Measurements from ENCODE around the gene AMHR2.

AMHR2 gene

DNA sequence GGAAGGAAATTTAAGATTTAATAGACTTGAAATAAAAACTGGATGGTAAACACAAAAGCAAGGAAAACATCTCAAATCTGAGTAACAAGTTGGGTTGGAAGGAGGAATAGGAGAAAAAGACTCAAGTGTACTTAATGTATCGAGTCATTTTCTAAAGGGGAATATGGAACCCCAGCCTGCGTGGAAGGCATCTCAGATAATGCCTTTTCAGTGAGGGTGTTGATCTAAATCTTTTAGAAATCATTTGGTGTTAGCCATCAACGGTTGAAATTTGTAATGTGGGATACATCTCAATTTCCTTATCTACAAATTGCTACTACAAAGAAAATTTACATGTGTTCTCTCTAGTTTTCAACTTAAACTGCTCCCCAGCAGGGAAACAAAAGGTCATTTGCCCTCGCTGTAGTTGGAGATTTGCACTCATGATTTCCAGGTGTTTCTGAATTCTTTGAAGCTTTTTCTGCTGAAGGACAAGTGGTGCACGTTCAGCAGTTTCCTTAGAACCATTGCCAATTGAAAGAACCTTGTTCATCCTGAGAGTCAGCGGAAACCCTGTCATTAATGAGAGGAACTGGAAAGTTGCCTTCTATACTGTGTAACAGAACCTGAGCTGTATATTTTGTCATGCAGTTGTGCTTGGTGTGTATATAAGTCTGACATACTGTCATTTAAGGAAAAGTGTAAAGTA, 30.4 kb downstream of the AMHR2 start:
- no peak for FAIRE-seq

DNA sequence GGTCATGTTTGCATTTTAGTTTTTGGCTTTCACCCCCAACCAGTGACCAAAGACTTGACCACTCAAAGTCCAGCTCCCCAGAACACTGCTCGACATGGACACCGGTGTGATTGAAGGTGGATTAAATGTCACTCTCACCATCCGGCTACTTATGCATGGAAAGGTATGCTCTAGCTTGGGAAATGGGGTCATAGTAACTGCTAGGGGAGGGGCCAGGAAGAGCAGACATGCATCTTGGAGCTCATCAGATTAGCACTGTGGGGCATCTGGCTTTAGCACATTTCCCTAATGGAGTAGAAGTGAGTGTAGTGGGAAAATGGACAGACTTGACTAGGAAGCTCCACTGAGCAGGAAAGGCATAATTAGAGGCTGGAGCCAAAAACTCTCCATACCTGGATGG, 31.1 kb downstream of the AMHR2 start:
- no peak for FAIRE-seq

DNA sequence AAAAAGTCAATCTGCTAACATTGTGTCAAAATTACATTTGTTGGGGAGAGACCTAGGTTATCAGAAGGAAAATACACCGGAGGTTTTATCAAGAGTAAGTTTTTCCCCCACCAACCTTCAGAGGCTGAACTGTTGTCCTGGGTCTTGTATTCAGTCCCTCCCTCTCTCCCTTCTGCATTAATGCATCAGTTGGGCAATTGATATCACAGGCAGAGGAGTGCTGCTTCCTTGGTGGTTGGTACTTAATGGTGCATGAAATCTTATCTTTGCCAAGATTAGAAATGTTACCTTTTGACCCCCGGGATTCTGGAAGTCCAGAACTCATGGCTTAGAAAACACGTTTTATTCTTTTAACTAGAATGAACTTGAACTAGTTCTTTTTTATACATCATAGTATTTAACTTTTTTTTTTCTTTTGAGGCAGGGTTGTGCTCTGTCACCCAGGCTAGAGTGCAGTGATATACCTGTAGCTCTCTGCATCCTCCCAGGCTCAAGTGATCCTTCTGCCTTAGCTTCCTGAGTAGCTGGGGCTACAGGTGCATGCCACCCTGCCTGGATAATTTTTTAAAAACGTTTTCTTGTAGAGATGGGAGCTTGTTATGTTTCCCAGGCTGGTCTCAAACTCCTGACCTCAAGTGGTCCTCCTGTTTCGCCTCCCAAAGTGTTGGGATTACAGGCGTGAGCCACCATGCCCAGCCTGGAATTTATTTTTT, 33.2 kb downstream of the AMHR2 start:
- FAIRE-seq: no peak

DNA sequence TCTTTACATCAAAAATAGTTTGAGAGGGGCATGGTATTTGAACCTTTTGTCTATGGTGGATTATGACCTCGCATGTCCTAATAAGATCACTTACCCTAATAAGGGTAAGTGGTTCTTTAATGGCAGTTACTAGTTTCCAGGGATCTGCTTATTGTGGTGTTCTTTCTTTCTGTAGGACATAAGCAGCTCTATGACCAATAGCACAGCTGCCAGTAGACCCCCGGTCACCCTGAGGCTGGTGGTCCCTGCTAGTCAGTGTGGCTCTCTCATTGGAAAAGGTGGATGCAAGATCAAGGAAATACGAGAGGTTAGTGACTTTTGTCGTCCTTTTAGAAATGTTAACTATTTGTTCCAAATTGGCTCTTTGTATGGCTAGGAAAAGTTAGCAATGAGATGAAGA, 35.4 kb downstream of the AMHR2 start:
- no peak for FAIRE-seq

DNA sequence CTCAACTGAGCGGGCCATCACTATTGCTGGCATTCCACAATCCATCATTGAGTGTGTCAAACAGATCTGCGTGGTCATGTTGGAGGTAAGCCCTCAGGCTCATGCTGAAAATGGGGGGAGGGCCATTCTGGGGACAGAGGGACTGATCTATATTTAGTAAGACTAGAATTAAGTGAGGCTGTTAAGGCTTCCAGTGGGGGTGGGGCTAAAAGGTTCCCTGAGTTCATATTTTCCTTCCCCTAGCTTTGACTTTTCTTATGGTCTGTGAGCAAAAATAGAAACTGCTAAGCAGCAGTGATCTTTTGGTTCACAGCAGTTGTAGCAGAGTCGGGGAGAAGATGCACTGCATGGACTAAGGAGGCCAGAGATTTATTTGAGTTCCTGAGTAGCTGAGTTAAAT, 37.4 kb downstream of the AMHR2 start:
- FAIRE-seq: no peak

DNA sequence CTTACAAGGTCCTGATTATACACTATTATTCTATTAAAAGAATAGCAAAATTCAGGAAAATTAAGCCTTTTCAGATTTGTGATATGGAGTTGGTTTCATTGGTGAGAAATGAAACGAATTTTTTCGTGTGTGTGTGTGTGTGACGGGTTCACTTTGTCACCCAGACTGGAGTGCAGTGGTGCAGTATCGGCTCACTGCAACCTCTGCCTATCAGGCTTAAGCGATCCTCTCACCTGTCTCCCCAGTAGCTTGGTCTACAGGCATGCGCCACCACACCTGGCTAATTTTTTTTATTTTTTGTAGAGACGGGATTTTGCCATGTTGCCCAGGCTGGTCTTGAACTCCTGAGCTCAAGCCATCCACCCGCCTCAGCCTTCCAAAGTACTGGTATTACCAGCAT, 37.9 kb downstream of the AMHR2 start:
- no peak for FAIRE-seq

DNA sequence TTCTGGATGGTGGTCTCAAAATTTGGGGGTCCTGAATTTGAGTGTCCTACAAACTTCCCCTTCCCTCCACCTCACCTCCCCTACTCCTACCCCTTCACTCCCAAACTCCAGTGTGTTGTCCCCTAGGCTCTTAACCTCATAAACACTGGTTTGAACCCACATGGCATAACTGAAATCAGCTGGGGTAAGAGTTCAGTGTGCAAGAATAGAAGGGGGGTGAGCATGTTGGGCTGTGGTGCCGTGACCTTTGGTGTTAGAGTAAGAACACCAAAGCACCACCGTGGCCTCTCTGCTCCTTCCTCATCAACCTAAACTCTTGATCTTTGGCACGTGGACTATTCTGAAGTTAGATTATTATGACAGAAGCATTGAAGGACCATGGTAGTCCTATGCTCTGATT, 39.3 kb downstream of the AMHR2 start:
- FAIRE-seq: no peak

DNA sequence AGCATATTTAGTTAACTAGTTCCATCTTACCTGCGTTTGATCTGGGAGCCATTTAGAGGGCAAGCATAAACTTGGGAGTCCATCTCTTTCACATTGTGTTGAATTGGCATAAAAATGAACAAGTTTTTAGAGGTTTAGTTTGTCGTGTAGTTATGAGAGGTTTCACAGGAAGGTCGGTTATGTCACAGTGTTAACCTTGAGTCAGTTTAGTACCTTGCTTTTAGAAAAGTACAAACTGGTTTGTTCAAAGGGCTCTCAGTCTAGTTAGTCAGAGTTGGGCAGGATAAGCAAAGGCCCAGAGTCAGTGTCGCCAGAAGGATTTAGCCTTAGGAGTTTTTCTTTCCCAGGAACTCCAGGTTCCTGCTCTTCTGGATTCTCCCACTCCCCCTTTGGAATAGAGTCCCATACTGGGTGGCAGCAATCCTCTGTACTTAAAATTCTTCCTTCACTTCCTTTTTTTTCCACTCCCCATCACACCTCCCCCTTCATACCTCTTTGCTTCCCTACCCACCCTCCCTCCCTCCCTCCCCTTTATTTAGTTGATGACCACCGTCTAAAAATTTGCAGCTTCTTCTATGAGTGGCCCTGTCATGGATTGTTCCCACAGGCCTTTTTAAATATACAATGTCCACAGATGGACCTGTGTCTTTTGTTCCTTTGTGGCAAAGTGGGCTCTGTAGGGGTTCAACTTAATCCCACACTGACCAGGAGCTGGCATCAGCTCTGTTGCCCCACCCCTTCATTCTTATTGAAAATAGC, 40.3 kb downstream of the AMHR2 start:
- FAIRE-seq: no peak

DNA sequence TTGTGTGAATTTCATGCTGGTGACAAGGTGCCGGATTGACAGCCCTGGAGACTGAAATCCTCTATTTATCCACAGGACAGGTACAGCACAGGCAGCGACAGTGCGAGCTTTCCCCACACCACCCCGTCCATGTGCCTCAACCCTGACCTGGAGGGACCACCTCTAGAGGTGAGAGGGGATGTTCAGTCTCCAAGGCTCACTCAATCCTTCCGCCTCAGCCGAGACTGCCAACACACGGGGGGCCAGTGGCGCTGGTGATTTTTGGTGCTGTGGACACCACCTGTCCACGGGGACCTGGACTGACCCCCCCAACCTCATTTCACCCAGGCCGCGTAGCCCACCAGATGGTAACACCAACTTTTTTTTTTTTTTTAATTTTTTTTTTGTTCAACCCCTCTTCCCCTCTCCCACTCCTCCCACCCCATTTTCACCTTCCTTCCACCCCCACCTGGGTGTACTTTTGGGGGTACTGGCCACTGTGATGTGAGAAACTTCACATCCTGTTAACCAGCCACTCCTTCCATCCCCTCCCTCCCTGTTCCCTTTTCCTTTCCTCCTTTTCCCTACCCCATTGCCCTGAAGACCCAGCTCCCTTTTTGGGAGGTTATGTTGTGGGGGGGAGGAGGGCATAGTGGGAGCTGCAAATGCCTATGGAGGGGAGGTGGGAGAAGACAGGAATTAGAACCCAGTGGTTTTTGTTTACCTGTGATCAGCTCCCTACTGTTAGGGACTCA, 41.2 kb downstream of the AMHR2 start:
- FAIRE-seq: no peak

DNA sequence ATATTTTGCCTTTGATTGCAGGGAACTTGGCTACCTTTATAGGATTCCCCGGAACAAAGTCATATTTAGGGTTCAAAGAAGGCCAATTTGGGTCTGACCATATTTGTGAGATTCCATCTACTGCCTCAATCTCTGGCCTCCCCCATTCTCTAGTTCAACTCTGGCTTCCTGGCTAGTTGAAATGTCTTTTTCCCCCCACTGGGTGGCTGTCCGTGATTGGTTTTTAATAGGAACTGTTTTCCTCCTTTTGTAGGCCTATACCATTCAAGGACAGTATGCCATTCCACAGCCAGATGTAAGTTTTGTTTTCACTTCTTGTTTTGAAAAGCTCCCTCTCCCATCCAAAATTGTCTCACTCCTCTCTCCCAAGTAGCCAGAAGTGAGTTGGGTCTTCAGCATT, 42.0 kb downstream of the AMHR2 start:
- FAIRE-seq: no peak

DNA sequence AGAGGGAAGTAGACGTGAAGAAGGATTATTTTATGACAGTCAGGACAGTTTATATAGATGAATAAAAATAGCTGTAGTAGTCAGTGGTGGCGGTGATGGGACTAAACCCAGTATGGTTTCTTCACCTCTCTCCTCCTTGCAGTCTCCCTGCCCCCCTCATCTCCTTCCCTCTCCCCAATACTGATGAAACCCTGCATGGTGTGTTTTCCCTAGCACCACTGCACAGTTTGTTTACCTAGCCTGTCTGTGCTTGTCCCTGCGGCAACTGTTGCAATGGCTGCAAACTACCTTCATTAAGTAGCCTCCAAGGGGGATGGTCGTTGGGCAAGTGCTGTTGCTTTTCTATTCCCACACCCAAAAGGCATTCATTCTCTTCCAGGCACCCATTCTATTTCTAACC, 43.0 kb downstream of the AMHR2 start:
- FAIRE-seq: no peak

DNA sequence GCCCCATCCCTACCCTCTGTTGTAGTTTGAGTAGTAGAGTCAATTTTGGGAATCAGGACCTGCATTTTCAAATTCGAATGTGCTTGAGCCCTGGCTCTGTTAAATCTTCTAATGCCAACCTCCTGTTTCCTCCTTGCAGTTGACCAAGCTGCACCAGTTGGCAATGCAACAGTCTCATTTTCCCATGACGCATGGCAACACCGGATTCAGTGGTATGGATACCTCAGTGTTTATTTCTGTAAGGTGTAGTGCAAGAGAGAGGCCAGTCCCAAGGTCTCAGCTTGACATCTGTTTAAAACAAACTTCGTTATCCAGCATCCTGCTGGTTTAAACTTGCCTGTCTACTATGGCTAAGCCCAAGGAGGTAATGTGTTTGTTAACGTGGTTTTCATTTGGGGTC, 43.4 kb downstream of the AMHR2 start:
- FAIRE-seq: no peak

DNA sequence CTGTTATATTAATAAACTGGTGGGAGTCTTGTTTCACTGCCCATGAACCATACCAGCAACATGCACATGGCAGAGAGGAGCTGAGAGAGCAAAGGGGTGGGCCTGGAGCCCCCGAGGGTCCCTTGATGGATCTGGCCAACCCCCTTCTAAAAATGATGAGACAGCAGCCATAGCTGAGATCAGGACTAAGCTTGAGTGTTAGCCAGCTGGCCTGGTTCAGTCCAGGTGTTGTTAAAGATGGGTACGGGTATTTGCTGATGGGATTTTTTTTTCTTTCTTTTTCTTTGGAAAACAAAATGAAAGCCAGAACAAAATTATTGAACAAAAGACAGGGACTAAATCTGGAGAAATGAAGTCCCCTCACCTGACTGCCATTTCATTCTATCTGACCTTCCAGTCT, 44.2 kb downstream of the AMHR2 start:
- FAIRE-seq: no peak

DNA sequence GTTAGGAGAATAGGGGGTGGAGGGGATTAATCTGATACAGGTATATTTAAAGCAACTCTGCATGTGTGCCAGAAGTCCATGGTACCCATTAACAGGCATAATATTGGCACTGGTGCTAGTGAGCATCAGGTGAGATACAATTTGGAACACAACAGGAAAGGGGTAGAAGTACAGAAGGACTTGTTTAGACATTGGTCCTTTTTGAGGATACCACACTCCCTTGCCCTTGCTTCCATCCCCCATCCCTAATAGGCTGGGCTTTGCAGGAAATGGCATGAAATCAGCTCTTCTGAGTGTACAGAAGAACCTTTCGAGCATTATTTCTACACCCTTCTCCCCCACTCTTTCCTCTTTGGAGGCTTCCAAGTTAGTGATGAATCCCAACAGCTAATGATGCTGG, 44.6 kb downstream of the AMHR2 start:
- no peak for FAIRE-seq

DNA sequence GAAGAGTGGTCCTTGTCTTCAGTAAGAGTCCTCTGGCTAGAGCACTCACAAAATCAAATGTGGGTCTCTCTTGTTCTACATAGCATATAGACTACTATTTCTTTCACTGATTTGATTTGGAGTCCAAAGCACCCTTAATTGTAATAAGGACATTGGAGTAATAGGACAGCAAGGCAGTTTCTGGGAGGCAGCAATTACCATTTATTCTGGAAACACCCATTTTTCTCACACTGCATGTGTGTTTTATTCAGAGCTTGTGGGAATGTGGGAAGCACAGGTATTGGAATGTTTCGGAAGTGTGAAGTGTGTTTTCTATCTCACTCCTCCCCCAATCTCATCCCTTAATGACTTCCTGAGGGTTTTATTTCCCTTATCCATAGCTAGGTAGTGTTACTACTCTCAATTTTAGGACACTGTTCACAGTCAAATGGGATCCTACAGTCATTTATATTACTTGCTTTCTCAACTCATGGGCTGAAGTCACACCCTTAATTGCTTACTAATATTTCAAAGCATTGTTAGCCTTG, 48.5 kb downstream of the AMHR2 start:
- no peak for FAIRE-seq

DNA sequence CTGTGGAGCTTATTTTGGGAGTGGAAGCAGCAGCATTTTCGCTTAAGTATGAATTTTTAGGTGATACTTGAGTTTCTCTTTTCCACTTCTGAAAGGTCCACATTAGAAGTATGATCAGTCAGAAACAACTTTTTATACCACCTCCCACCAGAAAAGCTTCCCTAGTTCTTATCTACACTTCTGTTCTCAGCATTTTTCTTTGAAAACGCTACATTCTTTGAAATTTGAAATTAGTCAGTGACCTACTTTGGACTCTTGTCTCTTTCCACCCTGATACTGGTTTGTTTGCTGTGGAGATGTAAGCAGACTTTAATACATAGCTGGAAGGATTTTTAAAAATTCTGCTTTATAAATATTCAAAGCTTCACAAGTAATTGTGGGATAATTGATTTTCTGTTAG, 50.4 kb downstream of the AMHR2 start:
- no peak for FAIRE-seq

DNA sequence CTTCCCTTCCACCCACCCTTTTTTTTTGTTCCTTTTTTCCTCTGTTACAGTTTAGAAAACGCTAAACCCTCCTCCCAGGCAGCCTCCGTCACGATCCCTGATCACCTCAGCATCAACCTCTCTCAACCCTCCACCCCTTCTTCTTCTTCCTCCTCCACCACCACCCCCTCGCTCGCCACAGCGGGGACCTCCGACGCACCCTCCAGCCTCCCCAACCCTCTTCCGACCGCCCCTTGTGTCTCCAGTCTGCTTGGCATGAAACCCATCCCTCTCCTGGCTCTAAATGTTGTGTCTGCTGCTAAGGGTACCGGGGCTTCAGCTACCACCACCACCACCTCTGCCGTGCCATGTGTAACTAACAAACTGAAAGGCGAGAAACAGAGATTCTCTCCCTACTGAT, 51.2 kb downstream of the AMHR2 start:
- no peak for FAIRE-seq

DNA sequence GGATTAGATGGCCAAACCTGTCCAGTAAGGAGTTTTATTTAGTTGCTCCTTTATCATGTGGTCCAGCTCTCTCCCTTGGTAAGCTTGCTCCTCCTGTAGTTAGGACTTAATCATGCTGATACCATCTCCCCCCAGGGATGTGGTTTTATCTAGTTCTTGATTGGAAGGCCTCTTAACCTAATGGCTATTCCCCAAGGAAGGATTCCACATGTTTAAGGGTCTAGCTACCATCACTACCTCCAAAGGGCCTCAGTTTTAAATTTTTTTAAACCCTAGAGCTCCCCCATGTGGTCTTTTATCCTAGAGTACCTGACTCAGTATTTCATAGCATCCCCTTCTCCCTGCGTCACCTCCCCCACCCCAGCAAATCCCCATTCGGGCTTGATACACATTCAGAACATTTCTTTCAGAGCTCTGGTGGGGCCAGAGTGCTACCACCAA, 53.1 kb downstream of the AMHR2 start:
- FAIRE-seq: peak; percentile 36

DNA sequence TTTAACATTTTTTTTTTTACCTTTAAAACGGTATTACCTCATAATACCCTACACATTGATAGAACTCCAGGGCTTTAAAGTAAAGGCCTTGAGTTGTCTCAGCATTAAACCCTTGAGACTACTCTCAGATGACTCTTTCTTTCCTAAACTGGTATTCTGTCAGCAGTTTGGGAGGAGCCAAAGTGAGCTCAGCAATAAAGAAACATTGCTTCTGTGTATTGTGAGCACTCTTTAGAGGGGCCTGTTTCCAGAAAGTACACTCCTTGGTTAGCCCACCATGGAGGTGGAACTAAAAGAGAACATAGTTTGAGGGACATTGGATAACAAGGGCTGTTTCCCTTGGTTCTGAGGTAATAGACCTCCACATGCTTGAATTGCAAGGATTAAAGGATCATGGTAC, 55.2 kb downstream of the AMHR2 start:
- peak; percentile 76 for FAIRE-seq

DNA sequence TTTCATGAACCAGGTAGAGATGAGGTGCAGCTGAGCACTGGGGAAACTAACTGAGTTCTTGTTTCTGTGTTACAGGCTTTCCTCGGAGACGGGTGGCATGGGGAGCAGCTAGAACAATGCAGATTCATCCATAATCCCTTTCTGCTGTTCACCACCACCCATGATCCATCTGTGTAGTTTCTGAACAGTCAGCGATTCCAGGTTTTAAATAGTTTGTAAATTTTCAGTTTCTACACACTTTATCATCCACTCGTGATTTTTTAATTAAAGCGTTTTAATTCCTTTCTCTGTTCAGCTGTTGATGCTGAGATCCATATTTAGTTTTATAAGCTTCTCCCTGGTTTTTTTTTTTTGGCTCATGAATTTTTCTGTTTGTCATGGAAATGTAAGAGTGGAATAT, 55.7 kb downstream of the AMHR2 start:
- peak; percentile 33 for FAIRE-seq

DNA sequence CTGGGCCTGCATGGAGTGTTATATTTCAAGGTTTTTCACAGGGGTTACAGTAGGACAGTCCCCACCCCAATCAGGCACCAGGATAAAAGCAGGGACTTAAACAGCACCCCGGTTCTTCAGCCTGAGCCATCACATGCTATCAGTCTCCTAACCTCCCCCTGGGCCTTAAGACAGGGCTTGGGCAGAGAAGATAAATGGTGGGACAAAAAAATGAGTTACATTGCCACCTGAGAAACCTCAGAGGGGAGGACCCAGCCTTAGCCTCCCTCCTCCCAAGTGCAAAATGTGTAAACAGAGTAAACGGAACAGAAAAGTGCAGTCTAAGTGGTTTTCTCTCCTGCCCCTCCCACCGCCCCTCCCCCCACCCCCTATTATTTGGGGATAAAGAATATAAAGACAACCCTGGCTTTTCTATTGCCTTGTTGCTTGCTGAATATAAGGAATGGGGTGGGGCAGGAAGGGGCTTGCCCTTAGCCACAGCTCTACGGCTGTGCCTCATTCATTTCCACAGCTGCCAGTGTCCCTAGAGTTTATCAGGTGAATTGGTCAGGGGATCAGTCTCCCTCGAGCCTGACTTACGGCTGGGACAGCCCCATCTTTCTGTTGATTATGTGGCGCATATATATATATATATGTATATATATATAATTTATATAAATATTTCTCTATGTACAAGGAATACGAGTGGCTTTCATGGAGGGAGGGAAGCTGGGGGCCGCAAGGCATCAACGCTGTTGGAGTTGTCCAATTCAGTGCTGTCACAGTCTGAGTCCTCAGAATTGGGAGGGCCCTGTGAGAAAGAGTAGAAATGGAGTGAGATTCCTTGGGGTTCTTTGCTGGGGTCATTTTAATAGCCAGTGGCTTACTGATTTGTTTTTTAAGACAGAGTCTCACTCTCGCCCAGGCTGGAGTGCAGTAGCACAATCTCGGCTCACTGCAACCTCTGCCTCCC, 57.1 kb downstream of the AMHR2 start:
- FAIRE-seq: no peak

All from G401.6 (cell line).